Posterior cingulate gyrus (tissue), 11 donors: ENCODE results near the gene ACP5.

Experiments
- DNase-seq, 10 donors: peaks; one replicate each; pipeline versions ENCODE4 v3.0.0 to v3.0.0-alpha.2; 2020 to 2021; ENCODE audit warnings: mixed read lengths in 3 of 10
- intact Hi-C: fragments of 100-400 bp; cut with DNase I; formaldehyde crosslinking; loops from one replicate; pipeline ENCODE4 v1.15.1; 2023

ACP5 gene

DNA sequence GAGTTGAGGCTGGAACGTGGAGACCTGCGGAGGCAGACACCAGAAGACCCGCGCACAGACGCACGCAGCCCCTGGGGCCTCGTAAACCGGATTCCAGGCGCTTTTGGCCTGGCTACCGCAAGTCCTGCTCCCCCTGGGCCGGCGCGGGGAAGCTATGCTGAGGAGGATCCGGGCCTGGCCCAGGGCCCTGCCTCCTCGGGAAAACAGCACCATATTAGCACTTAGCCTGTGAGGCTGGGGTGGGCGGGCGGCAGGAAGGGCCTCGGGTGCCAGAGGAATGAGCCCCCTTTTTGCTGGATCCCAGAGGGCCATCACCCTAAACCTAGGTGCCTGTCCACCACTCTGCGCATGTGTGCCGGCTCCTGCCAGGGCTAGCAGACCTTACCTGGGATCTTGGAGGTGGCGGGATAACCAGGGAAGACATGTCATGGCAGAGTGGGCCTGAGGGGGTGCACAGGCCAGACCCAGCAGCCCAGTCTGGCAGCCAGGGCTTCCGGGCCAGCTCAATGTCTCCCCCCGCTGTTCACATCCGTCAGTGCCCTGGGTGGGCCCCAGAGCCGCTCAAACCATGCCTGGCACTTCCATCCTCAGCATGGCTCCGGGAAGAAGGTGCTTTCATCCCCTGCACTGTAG, 25.7 kb downstream of the ACP5 start:
- intact Hi-C loops: no loop called here
- DNase-seq: no peak

DNA sequence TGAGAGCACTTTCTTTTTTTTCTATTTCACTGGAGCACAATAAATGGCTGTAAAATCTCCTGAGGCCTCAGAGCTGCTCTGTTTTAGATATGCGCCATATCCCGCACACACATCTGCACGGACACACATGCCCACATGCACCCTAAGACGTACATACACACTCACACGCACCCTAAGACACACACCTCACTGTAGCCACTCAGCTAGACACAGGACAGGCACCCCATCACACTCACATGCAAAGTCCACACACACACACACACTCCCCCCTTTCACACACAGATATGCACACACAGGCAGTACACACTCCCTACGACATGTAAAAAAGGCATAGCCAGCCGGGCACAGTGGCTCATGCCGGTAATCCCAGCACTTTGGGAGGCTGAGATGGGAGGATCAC, 27.2 kb downstream of the ACP5 start:
- DNase-seq: no peak
- intact Hi-C loops: no loop called here

GRCh38 chr19:11549386-11549953, 28.0 kb downstream of the ACP5 start:
- intact Hi-C loops: no loop called here
- no peak for DNase-seq

- intact Hi-C loops: no loop called here
- DNase-seq: no peak
Measured at GRCh38 chr19:11547929-11548700, 29.3 kb downstream of the ACP5 start.

DNA sequence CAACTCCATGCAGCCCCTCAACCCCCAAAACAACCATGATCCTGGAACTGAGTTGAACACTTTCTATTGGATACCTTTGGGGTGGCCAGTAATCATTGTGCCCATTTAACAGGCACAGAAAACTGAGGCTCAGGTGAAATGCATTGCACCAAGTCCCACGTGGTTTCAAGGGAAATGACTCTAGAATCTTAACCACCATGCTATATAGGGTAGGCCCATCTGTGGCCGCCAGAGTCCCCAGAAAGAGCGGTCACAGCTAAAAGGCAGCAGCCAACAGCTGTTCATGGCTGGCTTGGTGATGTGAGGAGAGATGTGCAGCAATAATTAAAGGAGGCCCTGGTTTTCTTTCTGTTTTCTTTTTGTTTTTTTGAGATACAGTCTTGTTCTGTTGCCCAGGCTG, 36.2 kb downstream of the ACP5 start:
- no peak for DNase-seq
- intact Hi-C loops: no loop called here

DNA sequence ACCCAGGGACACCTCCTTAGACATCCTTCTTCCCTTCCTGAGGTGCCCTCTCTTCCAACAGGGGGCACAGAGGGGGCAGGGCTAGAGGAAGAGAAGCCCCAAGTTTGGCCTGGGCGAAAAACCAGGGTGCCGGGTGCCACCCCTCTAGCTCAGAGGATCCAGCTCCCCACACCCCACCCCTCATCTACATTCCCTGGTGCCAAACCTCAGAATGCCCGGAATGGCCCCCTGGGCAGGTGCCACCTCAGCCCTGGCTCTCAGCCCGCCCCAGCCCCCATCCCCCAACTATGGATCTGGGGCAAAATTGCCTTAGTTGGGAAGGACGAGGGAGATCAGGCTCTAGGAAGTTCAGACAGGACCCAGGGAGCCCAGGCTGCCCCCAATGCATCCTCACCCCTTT, 36.8 kb downstream of the ACP5 start:
- intact Hi-C loops: no loop called here
- DNase-seq: no peak

GRCh38 chr19:11539495-11540365, 37.7 kb downstream of the ACP5 start:
- intact Hi-C loops: no loop called here
- no peak for DNase-seq

- intact Hi-C loops: no loop called here
- no peak for DNase-seq
Measured at GRCh38 chr19:11538232-11539036, 39.0 kb downstream of the ACP5 start, which contains the start of gene CNN1. TSS of gene CNN1 (plus strand) at chr19:11538851. CDS start at chr19:11538928, 77 bp downstream.

DNA sequence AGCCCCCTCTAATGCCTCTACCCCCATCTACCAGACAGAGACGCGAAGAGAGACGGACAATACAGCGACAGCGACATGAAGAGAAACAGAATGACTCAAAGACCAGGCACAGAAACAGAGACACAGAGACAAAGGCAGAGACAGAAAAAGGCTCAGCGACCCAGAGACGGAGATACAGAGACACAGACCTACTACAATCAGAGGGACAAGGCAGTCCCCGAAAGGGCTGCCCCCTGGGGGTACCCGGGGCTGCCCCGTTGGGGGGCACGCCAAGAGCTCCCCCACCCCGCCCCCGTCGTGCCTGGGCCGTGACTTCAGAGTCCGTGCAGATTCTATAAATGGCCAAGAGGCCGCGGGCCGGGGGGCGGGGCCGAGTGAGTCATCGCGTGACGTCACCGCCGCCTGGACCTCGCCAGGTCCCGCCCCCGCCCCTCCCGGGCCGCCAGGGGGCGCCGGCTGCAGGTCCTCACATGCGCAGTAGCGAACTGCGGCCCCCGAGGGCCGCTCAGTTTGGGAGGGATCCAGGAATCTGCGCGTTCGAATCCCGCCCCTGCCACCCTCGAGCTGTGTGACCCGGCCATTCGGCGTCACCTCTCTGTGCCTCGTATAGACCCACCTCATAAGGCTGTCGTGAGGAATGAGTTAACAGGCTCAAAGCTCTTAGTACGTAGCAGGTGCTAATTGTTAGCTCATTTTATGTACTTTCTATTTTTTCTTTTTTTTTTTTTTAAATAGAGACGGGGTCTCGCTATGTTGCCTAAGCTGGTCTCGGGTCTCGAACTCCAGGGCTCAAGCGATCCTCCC, 41.5 kb downstream of the ACP5 start:
- DNase-seq: peak; percentile 74 to 98 (median 86)
- intact Hi-C loops: no loop called here

DNA sequence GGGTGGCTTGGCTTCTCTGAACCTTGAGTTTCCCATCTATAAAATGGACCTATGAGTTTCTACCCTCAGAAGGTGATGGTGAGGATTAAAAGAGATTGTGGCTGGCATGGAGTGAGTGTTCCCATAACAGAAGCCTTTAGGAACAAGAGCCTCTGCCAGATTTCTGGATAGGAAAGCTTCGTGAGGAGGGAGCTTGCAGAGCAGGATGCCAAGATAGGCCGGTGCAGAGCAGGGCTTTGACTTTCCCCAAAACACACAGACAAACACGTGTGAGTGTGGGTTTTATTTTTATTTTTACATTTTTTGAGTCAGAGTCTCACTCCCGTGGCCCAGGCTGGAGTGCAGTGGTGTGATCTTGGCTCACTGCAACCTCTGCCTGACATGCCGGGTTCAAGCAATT, 42.5 kb downstream of the ACP5 start:
- DNase-seq: peak in 1 of 10 donors; percentile 15
- intact Hi-C loops: no loop called here

- intact Hi-C loops: no loop called here
- no peak for DNase-seq
Measured at GRCh38 chr19:11534538-11534937, 42.9 kb downstream of the ACP5 start.

DNA sequence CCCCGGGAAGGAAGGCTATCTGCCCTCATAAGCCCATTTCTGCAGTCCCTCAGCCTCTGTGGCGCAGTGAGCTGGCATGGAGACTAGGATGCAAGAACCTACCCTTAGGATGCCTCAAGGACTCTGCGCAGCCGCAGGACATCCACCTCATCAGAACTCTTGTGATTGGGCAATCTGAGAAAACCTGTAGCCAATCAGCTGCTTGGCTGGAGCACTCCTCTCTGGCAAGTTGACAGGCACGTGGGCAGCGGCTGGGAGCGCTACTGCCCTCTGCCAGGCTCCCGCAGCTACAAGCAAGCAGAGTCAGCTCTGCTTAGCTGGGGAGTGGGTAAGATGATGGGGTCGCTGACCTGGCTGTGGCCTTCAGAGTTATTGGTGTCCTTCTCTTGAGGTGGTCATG, 47.0 kb downstream of the ACP5 start:
- DNase-seq: peak; percentile 86 to 99 (median 92)
- intact Hi-C loops: loop anchor here (1.0 kb wide), 1 partner anchor 25 kb away; the partner anchor contains the start of gene ZNF653

- DNase-seq: peak; percentile 93 to 100 (median 98)
- intact Hi-C loops: no loop called here
Measured at GRCh38 chr19:11528551-11529341, 48.7 kb downstream of the ACP5 start, which contains the start of gene ECSIT. TSS of gene ECSIT (minus strand) at chr19:11529134. CDS start at chr19:11519170, 9,964 bp downstream.
